ENCODE results near the gene ZNF563. TPM values are rescaled to one million over a fixed set of nuclear protein-coding genes. Genes with fewer than 3 reads are reported as not detected.

Gene ZNF563
- total RNA-seq, 1 experiment from 2014 or later = 1.9 TPM

DNA sequence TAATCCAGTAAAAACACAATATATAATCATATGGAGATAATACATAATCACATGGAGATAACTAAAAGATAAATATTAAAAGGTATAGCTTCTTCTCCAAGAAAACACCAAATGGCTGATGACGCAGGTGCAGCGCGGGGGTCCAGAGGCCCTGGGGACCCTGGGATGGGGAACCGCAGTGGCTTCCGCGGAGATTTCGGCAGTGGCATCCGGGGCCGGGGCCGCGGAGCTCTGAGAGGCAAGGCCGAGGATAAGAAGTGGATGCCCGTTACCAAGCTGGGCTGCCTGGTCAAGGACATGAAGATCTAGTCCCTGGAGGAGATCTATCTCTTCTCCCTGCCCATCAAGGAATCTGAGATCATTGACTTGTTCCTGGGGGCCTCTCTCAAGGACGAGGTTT lies 49.2 kb downstream of the ZNF563 start:
- H4K8ac ChIP-seq (replicated peaks; ENCODE audit: insufficient read length, low read depth, low read length) = no peak overlapping the region
- Mint-ChIP-seq H3K9me3 (peaks cover 38 to 46% of the 10 kb centered on the region in 2 experiments), H3K27ac (no peak overlapping the region), H3K27me3 (ENCODE audit: low read depth) (no peaks in the 10 kb centered on the region), H3K36me3 (ENCODE audit: insufficient read depth in 1 of 3, low read depth in 3 of 3) (peaks cover 14 to 36% (median 25%) of the 10 kb centered on the region in 3 experiments), H3K4me1 (no peaks in the 10 kb centered on the region), H3K4me3 (no peak overlapping the region)
- no peak overlapping the region for H2BK20ac ChIP-seq (ENCODE audit: low read depth, low read length, poor library complexity, severe bottlenecking)
- no peak overlapping the region for H4K91ac ChIP-seq (ENCODE audit: insufficient read length, low read depth, low read length)
- H3K4ac ChIP-seq (ENCODE audit: low read depth, low read length) = no peak overlapping the region
- no peak overlapping the region for H2BK12ac ChIP-seq (ENCODE audit: insufficient read length, low read depth, low read length)
- no peak overlapping the region for H3K27ac ChIP-seq (ENCODE audit: insufficient read length, low read depth, low read length)
- H3K9ac ChIP-seq (ENCODE audit: extremely low read depth, insufficient read length, low read length) = no peak overlapping the region
- no peak overlapping the region for H2AFZ ChIP-seq (ENCODE audit: low read length)
- no CpG with 5 or more reads among the region's 14 CpGs for WGBS (ENCODE audit: extremely low coverage, insufficient read length, low lambda C conversion rate)
- H3K79me2 ChIP-seq (ENCODE audit: insufficient read depth, low read length) = no peaks in the 10 kb centered on the region; the same call in 1 of the 2 replicates
- H3K56ac ChIP-seq (ENCODE audit: insufficient read length, low read depth, low read length) = no peak overlapping the region
- no peaks in the 10 kb centered on the region for H3K23me2 ChIP-seq (ENCODE audit: insufficient read length, low read depth, low read length, poor library complexity, severe bottlenecking)
- H2BK120ac ChIP-seq (ENCODE audit: low read depth, low read length, poor library complexity, severe bottlenecking) = no peak overlapping the region
- H3K4me1 ChIP-seq (ENCODE audit: insufficient read depth, low read length) = no peaks in the 10 kb centered on the region
- no peaks in the 10 kb centered on the region for H3K9me3 ChIP-seq (ENCODE audit: control insufficient read depth, low read depth, low read length)
- no peak overlapping the region for H2BK15ac ChIP-seq (ENCODE audit: low read depth, low read length)
- no peak overlapping the region for H3K23ac ChIP-seq (ENCODE audit: insufficient read length, low read depth, low read length)
- no peaks in the 10 kb centered on the region for H4K20me1 ChIP-seq (ENCODE audit: control insufficient read depth, insufficient read depth, insufficient read length)
- H4K5ac ChIP-seq (ENCODE audit: insufficient read length, low read depth, low read length) = no peak overlapping the region
- no peak overlapping the region; the same call in 1 of the 2 replicates for H3K14ac ChIP-seq (ENCODE audit: insufficient read depth, low read length)
- no peak overlapping the region for H2BK5ac ChIP-seq (ENCODE audit: insufficient read length, low read length)
- no peak for DNase-seq
- no peaks in the 10 kb centered on the region for H3K79me1 ChIP-seq (ENCODE audit: insufficient read depth, low read depth, low read length, poor library complexity, severe bottlenecking)
- TF ChIP-seq, protein P1, sequence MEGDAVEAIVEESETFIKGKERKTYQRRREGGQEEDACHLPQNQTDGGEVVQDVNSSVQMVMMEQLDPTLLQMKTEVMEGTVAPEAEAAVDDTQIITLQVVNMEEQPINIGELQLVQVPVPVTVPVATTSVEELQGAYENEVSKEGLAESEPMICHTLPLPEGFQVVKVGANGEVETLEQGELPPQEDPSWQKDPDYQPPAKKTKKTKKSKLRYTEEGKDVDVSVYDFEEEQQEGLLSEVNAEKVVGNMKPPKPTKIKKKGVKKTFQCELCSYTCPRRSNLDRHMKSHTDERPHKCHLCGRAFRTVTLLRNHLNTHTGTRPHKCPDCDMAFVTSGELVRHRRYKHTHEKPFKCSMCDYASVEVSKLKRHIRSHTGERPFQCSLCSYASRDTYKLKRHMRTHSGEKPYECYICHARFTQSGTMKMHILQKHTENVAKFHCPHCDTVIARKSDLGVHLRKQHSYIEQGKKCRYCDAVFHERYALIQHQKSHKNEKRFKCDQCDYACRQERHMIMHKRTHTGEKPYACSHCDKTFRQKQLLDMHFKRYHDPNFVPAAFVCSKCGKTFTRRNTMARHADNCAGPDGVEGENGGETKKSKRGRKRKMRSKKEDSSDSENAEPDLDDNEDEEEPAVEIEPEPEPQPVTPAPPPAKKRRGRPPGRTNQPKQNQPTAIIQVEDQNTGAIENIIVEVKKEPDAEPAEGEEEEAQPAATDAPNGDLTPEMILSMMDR (conservative IDR thresholded peaks at IDR 0.05) = no peak
- no peak overlapping the region for H3K18ac ChIP-seq (ENCODE audit: insufficient read length, low read depth, low read length)
- no peak overlapping the region for H3K4me2 ChIP-seq (ENCODE audit: insufficient read depth, insufficient read length, low read length)
- H3T11ph ChIP-seq (ENCODE audit: low read length) = no peak overlapping the region
- no peak overlapping the region for H2AK5ac ChIP-seq (ENCODE audit: insufficient read length, low read length)
- H3K27me3 ChIP-seq (ENCODE audit: insufficient read depth, low read length) = no peaks in the 10 kb centered on the region
